Measurements from ENCODE around the gene PITPNM2. TPM values are rescaled to one million over a fixed set of nuclear protein-coding genes. Genes with fewer than 3 reads are reported as not detected.
A peak's percentile ranks its signal among the peaks of the same experiment; 100 is the strongest.

Gene PITPNM2
- total RNA-seq = 10 to 100 TPM in 1 of 2 experiments, 1 to 10 TPM in 1; 8.6 to 11.6 TPM

DNA sequence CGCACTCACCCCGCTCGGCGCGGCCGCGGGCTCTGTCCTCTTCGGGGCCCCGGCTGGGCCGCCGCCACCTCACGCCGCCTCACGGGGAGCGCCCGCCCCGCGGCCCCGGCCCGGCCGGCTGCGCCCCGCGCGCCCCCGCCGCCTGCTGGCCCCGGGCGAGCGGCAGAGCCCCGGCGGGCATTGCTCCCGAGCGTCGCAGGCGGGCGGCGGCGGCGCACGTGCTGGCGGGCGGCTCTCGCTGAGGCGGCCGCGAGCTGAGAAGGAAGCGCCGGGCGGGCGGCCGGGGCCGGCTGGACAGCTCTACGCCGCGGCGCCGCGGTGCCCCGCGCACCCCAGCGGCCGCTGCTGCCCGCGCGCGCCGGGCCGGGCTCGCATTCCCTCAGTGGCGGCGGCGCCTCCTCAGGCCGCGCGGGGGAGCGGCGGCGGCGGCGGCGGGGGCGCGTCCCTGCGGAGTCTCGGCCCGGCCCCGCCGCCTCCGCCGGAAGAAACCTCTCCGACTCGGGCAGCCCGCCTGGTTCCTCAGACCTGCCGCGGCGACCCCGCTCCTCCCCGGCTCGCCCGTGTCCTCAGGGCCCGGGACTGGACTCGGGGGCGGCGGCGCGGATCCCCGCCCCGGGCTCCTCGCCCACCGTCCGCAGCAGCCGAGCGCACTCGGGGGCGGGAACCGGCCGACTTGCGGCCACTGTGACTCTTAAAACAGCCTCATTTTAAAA is at the start of gene PITPNM2:
TSS of gene PITPNM2 (minus strand) at position 347 of the 713 bp plus-strand sequence. CDS start 116,500 bp downstream, outside the sequence.
- Mint-ChIP-seq H3K9me3 (ENCODE audit: low read depth) (no peaks in the 10 kb centered on the region), H3K36me3 (peaks cover 2% of the 10 kb centered on the region), H3K27ac (peak within 1 kb of the TSS; percentile 40), H3K4me3 (peak within 1 kb of the TSS; percentile 65), H3K27me3 (peaks cover 19% of the 10 kb centered on the region), H3K4me1 (peaks cover 14% of the 10 kb centered on the region)
- ATAC-seq (peak; percentile 88), DNase-seq (peak; percentile 65)
- CTCF ChIA-PET = interaction anchor here (0.8 to 4.5 kb wide), 8 partner anchors 52 to 172 kb away, joined by 3 to 30 read pairs (median 4); no protein-coding TSS in a partner anchor

DNA sequence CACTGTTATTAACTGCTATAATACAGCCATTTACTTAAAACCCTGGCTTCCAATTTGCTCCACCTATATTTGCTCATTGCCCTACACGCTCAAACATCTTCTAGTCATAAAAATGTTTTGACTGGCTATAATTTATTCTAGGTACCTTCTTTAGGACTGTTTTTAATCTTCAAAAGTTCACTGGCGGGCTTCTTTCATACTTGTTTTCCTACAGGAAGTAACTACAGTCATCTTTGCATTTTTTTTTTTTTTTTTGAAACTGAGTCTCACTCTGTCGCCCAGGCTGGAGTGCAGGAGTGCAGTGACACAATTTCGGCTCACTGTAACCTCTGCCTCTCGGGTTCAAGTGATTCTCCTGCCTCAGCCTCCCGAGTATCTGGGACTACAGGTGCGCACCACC is 49.5 kb upstream of the PITPNM2 start:
- H3K9me3 Mint-ChIP-seq (ENCODE audit: low read depth) = no peaks in the 10 kb centered on the region
- no peaks in the 10 kb centered on the region for H3K27me3 Mint-ChIP-seq
- ATAC-seq (peak; percentile 39), DNase-seq (peak; percentile 27)
- H3K4me1 Mint-ChIP-seq = peaks cover 18% of the 10 kb centered on the region
- H3K4me3 Mint-ChIP-seq = no peak overlapping the region
- CTCF ChIA-PET = interaction anchor here (2.3 kb wide), 1 partner anchor 38 kb away, joined by 6 read pairs; no protein-coding TSS in a partner anchor
- H3K27ac Mint-ChIP-seq = peak overlapping the region; percentile 61
- peaks cover 47% of the 10 kb centered on the region for H3K36me3 Mint-ChIP-seq

DNA sequence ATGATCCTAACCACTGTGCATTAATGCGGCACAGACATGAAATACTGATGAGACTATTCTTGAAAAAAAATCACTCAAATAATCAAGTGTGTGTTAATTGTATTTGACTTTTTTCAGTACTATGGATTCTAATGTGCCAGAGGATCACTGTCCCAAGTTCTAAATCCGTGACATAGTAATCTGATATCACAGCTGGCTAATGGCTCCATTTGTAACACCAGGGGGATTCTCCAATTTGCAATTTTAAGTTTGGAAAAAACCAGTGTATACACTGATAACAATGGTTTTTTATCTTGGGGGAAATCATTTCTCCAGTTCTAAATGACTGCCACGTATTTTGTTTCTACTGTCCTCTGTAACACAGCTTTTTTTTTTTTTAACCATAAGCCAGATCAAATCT is 49.0 kb upstream of the PITPNM2 start:
- Mint-ChIP-seq H3K27me3 (no peaks in the 10 kb centered on the region), H3K4me1 (peaks cover 18% of the 10 kb centered on the region), H3K9me3 (ENCODE audit: low read depth) (no peaks in the 10 kb centered on the region), H3K27ac (peak overlapping the region; percentile 61), H3K36me3 (peaks cover 45% of the 10 kb centered on the region), H3K4me3 (no peak overlapping the region)
- CTCF ChIA-PET = interaction anchor here (2.3 kb wide), 1 partner anchor 38 kb away, joined by 6 read pairs; no protein-coding TSS in a partner anchor
- ATAC-seq (no peak), DNase-seq (peak; percentile 11)

DNA sequence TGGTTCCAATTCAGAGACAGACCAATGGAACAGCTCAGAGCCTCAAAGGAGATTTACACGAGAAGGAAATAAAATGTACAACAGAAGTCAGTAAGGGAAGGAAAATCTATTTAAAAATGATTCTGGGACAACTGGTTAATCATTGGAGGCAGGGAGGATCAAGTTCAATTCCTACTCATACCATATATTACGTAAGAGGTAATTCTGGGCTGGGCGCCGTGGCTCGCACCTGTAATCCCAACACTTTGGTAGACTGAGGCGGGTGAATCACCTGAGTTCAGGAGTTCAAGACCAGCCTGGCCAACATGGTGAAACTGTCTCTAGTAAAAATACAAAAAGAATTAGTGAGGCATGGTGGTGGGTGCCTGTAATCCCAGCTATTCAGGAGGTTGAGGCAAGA is 36.7 kb upstream of the PITPNM2 start:
- Mint-ChIP-seq H3K27me3 (no peaks in the 10 kb centered on the region), H3K36me3 (peaks cover 50% of the 10 kb centered on the region), H3K4me1 (peaks cover 7% of the 10 kb centered on the region), H3K9me3 (ENCODE audit: low read depth) (peaks cover 2% of the 10 kb centered on the region), H3K27ac (no peak overlapping the region), H3K4me3 (no peak overlapping the region)
- no peak for DNase-seq
- CTCF ChIA-PET = interaction anchor here (1.1 kb wide), 1 partner anchor 51 kb away, joined by 3 read pairs; no protein-coding TSS in a partner anchor
- no peak for ATAC-seq

DNA sequence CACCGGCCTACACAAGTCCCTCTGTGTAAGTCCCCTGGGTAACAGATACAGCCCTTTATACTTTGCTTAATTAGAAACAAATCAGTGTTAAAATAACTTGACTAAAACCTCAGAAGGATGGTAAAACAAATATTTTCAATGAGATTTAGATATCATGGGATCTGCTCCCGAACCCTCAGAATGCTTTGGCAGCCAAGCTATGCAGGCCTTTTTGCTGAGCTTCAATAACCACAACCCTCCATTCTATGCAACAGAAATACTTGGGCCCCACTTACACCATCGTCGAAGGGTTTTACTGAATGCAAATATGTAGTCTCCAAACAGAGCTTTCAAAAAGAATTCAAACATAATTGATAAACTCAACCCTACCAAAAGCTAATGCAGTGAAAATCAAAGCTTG is 29.3 kb upstream of the PITPNM2 start:
- CTCF ChIA-PET = no interaction called here
- Mint-ChIP-seq H3K27me3 (no peaks in the 10 kb centered on the region), H3K27ac (no peak overlapping the region), H3K36me3 (peaks cover 46% of the 10 kb centered on the region), H3K9me3 (ENCODE audit: low read depth) (no peaks in the 10 kb centered on the region), H3K4me3 (no peak overlapping the region), H3K4me1 (no peaks in the 10 kb centered on the region)
- ATAC-seq (no peak), DNase-seq (no peak)

DNA sequence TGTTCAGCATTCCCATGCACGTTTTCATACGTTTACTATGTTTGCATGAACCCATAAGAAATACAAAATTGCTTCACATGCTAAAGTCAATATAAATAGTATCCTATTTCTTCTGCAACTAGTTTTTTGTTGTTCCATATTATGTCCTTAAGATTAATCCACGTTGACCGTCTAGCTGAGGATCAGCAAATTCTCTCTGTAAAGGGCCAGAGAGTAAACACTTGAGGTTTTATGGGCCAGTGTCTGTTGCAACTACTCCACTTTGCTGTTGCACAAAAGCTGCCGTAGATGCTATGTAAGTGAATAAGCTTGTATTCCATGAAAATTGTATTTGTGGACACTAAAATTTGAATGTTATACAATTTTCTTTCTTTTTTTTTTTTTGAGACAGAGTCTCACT is 21.1 kb upstream of the PITPNM2 start:
- Mint-ChIP-seq H3K27ac (no peak overlapping the region), H3K27me3 (no peaks in the 10 kb centered on the region), H3K9me3 (ENCODE audit: low read depth) (no peaks in the 10 kb centered on the region), H3K4me3 (no peak overlapping the region), H3K4me1 (peaks cover 8% of the 10 kb centered on the region), H3K36me3 (peaks cover 36% of the 10 kb centered on the region)
- DNase-seq (no peak), ATAC-seq (no peak)
- CTCF ChIA-PET = no interaction called here

DNA sequence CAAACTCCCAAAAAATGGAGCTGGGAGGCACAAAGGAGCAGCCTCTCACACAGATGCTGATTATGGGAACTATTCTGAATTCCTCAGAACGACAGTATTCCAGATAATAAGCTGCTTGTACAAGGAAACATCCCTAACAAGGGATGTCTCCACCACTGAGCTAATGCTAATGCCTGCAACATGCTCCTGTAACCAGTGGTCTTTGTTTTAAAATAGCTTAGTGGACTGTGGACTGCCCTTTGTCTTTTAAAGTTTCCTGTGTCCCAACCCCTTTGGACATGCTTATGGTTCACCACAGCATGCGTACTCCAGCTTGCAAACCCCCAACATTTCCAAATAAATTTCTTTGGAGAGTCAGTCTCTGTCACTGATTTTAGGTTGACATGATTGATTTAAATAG is 16.4 kb upstream of the PITPNM2 start:
- Mint-ChIP-seq H3K9me3 (ENCODE audit: low read depth) (no peaks in the 10 kb centered on the region), H3K27ac (no peak overlapping the region), H3K4me1 (peaks cover 14% of the 10 kb centered on the region), H3K36me3 (peaks cover 37% of the 10 kb centered on the region), H3K27me3 (no peaks in the 10 kb centered on the region), H3K4me3 (no peak overlapping the region)
- CTCF ChIA-PET = interaction anchor here (1.4 kb wide), 1 partner anchor 71 kb away, joined by 8 read pairs; no protein-coding TSS in a partner anchor
- ATAC-seq (no peak), DNase-seq (no peak)

DNA sequence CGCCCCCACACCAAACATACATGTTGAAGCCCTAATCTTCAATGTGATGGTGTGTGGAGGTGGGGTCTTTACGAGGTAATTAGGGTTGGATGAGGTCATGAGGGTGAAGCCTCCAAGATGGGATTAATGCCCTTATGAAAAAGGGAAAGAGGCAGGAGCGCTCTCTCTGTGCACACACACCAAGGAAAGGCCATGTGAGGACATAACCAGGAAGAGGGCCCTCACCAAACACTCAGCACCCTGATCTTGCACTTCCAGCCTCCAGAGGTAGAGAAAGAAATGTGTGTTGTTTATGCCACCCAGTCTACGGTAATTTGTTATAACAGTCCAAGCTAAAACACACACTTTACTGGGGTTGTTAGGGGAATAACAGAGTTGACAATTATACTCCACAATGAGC is 14.6 kb upstream of the PITPNM2 start:
- Mint-ChIP-seq H3K36me3 (peaks cover 39% of the 10 kb centered on the region), H3K27ac (peak overlapping the region; percentile 29), H3K4me1 (peaks cover 11% of the 10 kb centered on the region), H3K9me3 (ENCODE audit: low read depth) (no peaks in the 10 kb centered on the region), H3K27me3 (no peaks in the 10 kb centered on the region), H3K4me3 (no peak overlapping the region)
- ATAC-seq = no peak
- no peak for DNase-seq
- CTCF ChIA-PET = interaction anchor here (1.6 kb wide), 1 partner anchor 72 kb away, joined by 7 read pairs; no protein-coding TSS in a partner anchor

DNA sequence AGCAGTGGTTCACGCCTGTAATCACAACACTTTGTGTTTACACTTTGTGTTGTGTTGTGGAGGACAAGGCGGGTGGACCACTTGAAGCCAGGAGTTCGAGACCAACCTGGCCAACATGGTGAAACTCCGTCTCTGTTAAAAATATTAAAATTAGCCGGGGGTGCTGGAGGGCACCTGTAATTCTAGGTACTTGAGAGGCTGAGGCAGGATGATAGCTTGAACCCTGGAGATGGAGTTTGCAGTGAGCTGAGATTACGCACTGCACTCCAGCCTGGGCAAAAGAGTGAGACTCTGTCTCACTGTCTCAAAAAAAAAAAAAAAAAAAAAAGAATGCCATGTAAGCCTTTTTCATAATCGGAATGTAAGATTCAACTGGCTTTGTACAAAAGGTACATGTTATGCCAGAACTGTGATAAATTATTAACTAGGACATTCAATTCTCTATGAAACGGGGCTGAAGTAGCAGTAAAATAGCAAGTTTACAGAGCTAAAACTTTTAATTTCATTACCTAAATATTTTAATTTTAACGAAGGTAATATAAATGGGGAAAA is 13.9 kb upstream of the PITPNM2 start:
- no peak for DNase-seq
- no peaks in the 10 kb centered on the region for H3K9me3 Mint-ChIP-seq (ENCODE audit: low read depth)

DNA sequence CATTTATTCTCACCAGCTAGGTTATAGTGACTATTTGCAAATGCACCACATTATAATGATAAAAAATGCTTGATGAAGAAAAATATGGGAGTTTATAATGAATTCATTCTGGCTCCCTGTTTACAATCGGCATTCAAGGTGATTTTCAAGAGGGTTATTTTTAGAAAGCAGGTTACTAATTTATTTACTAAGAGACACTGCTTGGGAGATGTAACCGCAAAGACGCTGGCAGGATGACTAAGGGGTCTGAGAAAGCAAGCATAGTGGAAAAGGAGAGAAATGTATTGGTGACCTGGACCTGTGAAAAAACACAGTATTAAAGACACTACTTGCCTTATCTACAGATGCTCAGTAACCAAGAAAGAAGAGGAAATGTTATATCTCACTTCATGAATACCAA is 13.3 kb upstream of the PITPNM2 start:
- DNase-seq (no peak), ATAC-seq (peak; percentile 33)
- CTCF ChIA-PET = interaction anchor here (1.1 kb wide), 1 partner anchor 46 kb away, joined by 3 read pairs; no protein-coding TSS in a partner anchor
- Mint-ChIP-seq H3K27me3 (no peaks in the 10 kb centered on the region), H3K4me3 (no peak overlapping the region), H3K4me1 (peaks cover 10% of the 10 kb centered on the region), H3K27ac (no peak overlapping the region), H3K36me3 (peaks cover 42% of the 10 kb centered on the region), H3K9me3 (ENCODE audit: low read depth) (no peaks in the 10 kb centered on the region)

More for the DNA sequence above, 13.9 kb upstream of the PITPNM2 start:
- H3K27ac Mint-ChIP-seq = no peak overlapping the region
- H3K36me3 Mint-ChIP-seq = peaks cover 39% of the 10 kb centered on the region
- ATAC-seq = no peak
- H3K4me1 Mint-ChIP-seq = peaks cover 10% of the 10 kb centered on the region
- CTCF ChIA-PET = interaction anchor here (1.6 kb wide), 1 partner anchor 73 kb away, joined by 7 read pairs; no protein-coding TSS in a partner anchor
- H3K4me3 Mint-ChIP-seq = no peak overlapping the region
- no peaks in the 10 kb centered on the region for H3K27me3 Mint-ChIP-seq

DNA sequence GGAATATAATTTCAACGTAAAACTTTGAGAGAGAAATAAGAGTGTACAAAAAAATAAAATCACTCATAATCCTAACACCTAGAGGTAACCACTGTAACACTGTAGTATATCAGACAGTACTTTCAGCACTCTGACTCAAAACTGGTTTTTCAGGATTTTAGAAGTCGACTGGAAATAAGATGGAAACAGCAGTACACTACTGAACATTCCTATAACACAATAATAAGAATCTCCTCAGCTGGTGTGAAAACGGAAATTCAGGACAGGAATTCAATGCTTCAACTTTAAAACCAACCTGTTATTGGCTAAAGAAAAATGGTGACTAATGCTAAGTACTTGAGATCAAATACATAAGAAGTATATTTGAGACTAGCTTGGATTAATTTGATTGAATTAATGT is 12.3 kb upstream of the PITPNM2 start:
- H3K27ac Mint-ChIP-seq = no peak overlapping the region
- ATAC-seq (no peak), DNase-seq (no peak)
- peaks cover 38% of the 10 kb centered on the region for H3K36me3 Mint-ChIP-seq
- no peaks in the 10 kb centered on the region for H3K9me3 Mint-ChIP-seq (ENCODE audit: low read depth)
- H3K4me1 Mint-ChIP-seq = peaks cover 7% of the 10 kb centered on the region
- CTCF ChIA-PET = interaction anchor here (1.0 to 1.1 kb wide), 2 partner anchors 13 to 47 kb away, joined by 3 read pairs; no protein-coding TSS in a partner anchor
- H3K4me3 Mint-ChIP-seq = no peak overlapping the region
- H3K27me3 Mint-ChIP-seq = no peaks in the 10 kb centered on the region

DNA sequence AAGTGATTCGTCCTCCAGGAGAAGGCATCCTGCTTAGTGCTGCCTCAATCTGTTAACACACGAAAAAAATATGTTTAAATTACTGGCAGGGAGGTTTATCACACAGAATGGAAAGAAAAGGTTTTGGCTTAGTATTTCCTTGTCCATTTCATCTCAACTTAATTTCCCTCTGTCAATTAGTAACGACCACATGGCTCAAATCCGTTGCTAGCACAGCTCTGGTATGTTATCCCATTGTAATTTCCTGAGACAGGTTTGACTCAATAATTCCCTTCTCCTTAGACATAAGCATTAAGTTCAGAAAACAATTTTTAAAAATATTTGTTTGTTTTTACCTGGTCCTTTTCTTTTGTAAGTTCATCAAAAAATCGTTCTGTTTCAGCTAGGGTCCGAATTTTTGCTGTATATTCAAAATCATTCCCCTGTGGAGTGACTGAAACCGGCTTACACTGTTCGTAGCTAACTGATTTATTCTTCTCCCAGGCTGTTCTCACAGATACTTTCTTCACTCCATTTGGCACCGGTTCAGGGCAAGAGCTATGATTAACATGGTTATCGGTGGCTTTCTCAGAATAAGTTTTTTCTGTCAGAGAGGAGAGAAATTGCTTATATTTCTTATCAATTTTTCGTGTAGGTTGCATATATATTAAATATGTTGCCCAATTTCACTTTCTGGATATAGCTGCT is 10.1 kb upstream of the PITPNM2 start:
- Mint-ChIP-seq H3K27me3 (no peaks in the 10 kb centered on the region), H3K27ac (no peak overlapping the region), H3K4me1 (peaks cover 6% of the 10 kb centered on the region), H3K36me3 (peaks cover 40% of the 10 kb centered on the region), H3K4me3 (no peak overlapping the region), H3K9me3 (ENCODE audit: low read depth) (no peaks in the 10 kb centered on the region)
- DNase-seq (no peak), ATAC-seq (no peak)
- CTCF ChIA-PET = interaction anchor here (0.6 to 1.4 kb wide), 6 partner anchors 8 to 112 kb away, joined by 3 read pairs; no protein-coding TSS in a partner anchor

DNA sequence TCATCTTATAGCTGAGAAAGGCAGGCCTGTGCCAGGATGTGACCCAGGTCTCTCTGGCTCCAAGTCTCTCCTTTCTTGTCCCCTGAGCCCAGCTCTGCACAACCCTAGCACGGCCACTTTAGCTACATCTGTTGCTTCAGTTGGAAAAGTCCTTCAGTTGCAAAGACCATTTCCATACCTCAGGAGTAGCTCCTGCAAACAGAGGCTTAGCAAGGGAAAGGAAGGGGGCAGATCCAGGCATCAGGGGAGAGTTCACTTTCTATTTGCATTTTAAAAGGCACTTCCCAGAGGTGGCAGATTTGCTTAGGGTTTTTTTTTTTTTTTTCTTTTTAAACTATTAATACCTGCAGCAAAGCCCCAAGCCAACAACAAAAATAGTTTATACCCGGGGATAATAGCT is 3.0 kb upstream of the PITPNM2 start:
- Mint-ChIP-seq H3K4me1 (peaks cover 14% of the 10 kb centered on the region), H3K27me3 (peaks cover 12% of the 10 kb centered on the region), H3K36me3 (peaks cover 8% of the 10 kb centered on the region), H3K9me3 (ENCODE audit: low read depth) (no peaks in the 10 kb centered on the region), H3K4me3 (no peak overlapping the region), H3K27ac (no peak overlapping the region)
- DNase-seq (no peak), ATAC-seq (no peak)
- CTCF ChIA-PET = interaction anchor here (1.1 to 4.5 kb wide), 3 partner anchors 79 to 110 kb away, joined by 4 to 30 read pairs (median 14); no protein-coding TSS in a partner anchor

Measured in activated CD8-positive, alpha-beta memory T cell treated with anti-CD3 and anti-CD28 coated beads, Interleukin-2, amount 10 ng/mL, durations not matched to agents 7 days and 5 days (primary cell).